Neural cell (in vitro differentiated cells): Measurements from ENCODE around the gene SNPH.

Experiments used
- EP300 ChIP-seq: fragments of 450-650 bp; conservative IDR thresholded peaks from 2 replicates; pipeline ENCODE4 v1.6.1; 2014; ENCODE audit warnings: antibody characterized with exemption, mild to moderate bottlenecking, moderate library complexity; ENCODE audit not compliant: poor library complexity, severe bottlenecking
- EZH2 ChIP-seq: fragments of 200-600, 300-800 bp; shearing (Covaris generic), sonication (generic); IDR thresholded peaks from 2 replicates; pipeline ENCODE4 v1.6.1; 2014; ENCODE audit warnings: antibody characterized with exemption, low read length, borderline replicate concordance, mild to moderate bottlenecking; ENCODE audit not compliant: insufficient read depth, poor library complexity, severe bottlenecking
- MXI1 ChIP-seq: fragments of 450-650 bp; conservative IDR thresholded peaks from 2 replicates; pipeline ENCODE4 v1.6.1; 2014; ENCODE audit warnings: antibody characterized with exemption, mild to moderate bottlenecking; ENCODE audit not compliant: poor library complexity, severe bottlenecking
- POLR2AphosphoS5 ChIP-seq: IDR thresholded peaks from 2 replicates; pipeline ENCODE4 v1.6.1; 2012
- SMC3 ChIP-seq: fragments of 450-650 bp; conservative IDR thresholded peaks from 2 replicates; pipeline ENCODE4 v1.6.1; 2014; ENCODE audit warnings: antibody characterized with exemption, mild to moderate bottlenecking, moderate library complexity; ENCODE audit not compliant: poor library complexity
- TAF1 ChIP-seq: IDR thresholded peaks from 2 replicates; pipeline ENCODE4 v1.6.1; 2012; ENCODE audit warnings: low read depth
- TF ChIP-seq, protein P1 (sequence below): fragments of 450-650 bp; IDR thresholded peaks from 2 replicates; pipeline ENCODE4 v1.5.1; 2014; ENCODE audit warnings: antibody characterized with exemption, mild to moderate bottlenecking, moderate library complexity; ENCODE audit not compliant: poor library complexity, severe bottlenecking
- TF ChIP-seq, protein P2 (sequence below): IDR thresholded peaks from 2 replicates; pipeline ENCODE4 v1.6.1; 2012; ENCODE audit warnings: borderline replicate concordance

DNA sequence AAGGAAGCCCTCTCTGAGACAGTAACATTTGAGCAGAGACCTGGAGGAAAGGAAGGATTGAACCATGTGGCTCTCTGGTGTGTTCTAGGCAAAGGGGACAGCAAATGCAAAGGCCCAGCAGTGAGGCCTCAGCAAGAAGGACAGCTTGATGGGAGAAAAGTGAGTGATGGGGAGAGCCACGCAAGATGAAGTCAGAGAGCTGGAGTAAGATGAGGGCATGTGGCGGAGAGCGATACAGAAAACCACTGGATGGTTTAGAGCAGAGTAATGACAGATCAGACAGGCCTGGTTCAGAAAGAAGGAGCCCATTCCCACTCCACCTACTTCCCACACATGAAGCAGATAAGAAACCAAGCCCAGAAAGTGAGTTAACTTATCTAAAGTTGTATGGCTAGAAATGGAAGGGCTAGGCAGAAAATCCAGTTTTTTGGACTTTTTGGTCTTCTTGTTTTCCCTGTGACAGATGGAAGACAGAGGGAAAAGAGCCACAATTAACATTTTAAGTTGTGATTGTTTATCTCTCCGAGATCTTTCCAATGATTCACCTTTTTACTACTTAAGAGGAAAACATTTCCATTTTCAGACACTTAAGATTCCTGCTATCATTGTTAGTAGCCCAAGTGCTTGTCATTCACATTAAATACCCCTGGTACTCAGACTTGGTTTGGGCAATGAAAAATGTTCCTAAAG lies 723 bp upstream of the SNPH start:
- TF ChIP-seq MXI1: no peak
- no peak for TF ChIP-seq POLR2AphosphoS5
- TF ChIP-seq, protein P1, sequence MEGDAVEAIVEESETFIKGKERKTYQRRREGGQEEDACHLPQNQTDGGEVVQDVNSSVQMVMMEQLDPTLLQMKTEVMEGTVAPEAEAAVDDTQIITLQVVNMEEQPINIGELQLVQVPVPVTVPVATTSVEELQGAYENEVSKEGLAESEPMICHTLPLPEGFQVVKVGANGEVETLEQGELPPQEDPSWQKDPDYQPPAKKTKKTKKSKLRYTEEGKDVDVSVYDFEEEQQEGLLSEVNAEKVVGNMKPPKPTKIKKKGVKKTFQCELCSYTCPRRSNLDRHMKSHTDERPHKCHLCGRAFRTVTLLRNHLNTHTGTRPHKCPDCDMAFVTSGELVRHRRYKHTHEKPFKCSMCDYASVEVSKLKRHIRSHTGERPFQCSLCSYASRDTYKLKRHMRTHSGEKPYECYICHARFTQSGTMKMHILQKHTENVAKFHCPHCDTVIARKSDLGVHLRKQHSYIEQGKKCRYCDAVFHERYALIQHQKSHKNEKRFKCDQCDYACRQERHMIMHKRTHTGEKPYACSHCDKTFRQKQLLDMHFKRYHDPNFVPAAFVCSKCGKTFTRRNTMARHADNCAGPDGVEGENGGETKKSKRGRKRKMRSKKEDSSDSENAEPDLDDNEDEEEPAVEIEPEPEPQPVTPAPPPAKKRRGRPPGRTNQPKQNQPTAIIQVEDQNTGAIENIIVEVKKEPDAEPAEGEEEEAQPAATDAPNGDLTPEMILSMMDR: no peak
- no peak for TF ChIP-seq TAF1
- TF ChIP-seq EP300: no peak
- no peak for TF ChIP-seq SMC3
- TF ChIP-seq, protein P2, sequence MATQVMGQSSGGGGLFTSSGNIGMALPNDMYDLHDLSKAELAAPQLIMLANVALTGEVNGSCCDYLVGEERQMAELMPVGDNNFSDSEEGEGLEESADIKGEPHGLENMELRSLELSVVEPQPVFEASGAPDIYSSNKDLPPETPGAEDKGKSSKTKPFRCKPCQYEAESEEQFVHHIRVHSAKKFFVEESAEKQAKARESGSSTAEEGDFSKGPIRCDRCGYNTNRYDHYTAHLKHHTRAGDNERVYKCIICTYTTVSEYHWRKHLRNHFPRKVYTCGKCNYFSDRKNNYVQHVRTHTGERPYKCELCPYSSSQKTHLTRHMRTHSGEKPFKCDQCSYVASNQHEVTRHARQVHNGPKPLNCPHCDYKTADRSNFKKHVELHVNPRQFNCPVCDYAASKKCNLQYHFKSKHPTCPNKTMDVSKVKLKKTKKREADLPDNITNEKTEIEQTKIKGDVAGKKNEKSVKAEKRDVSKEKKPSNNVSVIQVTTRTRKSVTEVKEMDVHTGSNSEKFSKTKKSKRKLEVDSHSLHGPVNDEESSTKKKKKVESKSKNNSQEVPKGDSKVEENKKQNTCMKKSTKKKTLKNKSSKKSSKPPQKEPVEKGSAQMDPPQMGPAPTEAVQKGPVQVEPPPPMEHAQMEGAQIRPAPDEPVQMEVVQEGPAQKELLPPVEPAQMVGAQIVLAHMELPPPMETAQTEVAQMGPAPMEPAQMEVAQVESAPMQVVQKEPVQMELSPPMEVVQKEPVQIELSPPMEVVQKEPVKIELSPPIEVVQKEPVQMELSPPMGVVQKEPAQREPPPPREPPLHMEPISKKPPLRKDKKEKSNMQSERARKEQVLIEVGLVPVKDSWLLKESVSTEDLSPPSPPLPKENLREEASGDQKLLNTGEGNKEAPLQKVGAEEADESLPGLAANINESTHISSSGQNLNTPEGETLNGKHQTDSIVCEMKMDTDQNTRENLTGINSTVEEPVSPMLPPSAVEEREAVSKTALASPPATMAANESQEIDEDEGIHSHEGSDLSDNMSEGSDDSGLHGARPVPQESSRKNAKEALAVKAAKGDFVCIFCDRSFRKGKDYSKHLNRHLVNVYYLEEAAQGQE: no peak
- no peak for TF ChIP-seq EZH2
